AG04449 (cell line): Measurements from ENCODE around the gene GRK1.

Source experiments
- CTCF ChIA-PET: fragments of 350-600 bp; formaldehyde crosslinking; extraction: SDS; loops from one replicate; lab custom pipeline; 2021; ENCODE audit warnings: antibody characterized with exemption; lab: Yijun Ruan, JAX
- POLR2A ChIA-PET: fragments of 400-600, 350-600 bp; formaldehyde crosslinking; extraction: SDS; loops from one replicate; lab custom pipeline; 2020; ENCODE audit warnings: antibody characterized with exemption, inconsistent platforms; lab: Yijun Ruan, JAX
- DNase-seq: peaks from one replicate; pipeline ENCODE4 v3.0.0-alpha.2; 2010; ENCODE audit warnings: low read depth, low spot score
- H3K4me3 ChIP-seq: 2 replicates; pipeline ENCODE4 v1.5.1; 2011; ENCODE audit warnings: low read depth, mild to moderate bottlenecking, control low read depth, low read length
- CTCF ChIP-seq: IDR thresholded peaks from one replicate; pipeline ENCODE4 v1.5.1; 2011; ENCODE audit warnings: mild to moderate bottlenecking, moderate library complexity, low read length, control low read depth, inconsistent platforms; ENCODE audit not compliant: insufficient read depth; ENCODE audit errors: missing control alignments

Gene GRK1

GRCh38 chr13:113777311-113778260 is 110.6 kb downstream of the GRK1 start:
- H3K4me3 ChIP-seq: no peak overlapping the region
- TF ChIP-seq CTCF: no peak
- CTCF ChIA-PET: no interaction called here
- DNase-seq: no peak
- POLR2A ChIA-PET: interaction anchor here (0.7 kb wide), 1 partner anchor 140 kb away, joined by 3 read pairs; no protein-coding TSS in a partner anchor

- POLR2A ChIA-PET: no interaction called here
- H3K4me3 ChIP-seq: no peak overlapping the region
- DNase-seq: no peak
- CTCF ChIA-PET: interaction anchor here (1.7 kb wide), 1 partner anchor 22 kb away, joined by 5 read pairs; no protein-coding TSS in a partner anchor
- no peak for TF ChIP-seq CTCF
These were observed 114.6 kb downstream of the GRK1 start for GRCh38 chr13:113781571-113781970.

GRCh38 chr13:113782472-113782871 is 115.5 kb downstream of the GRK1 start:
- no peak for TF ChIP-seq CTCF
- no peak for DNase-seq
- no peak overlapping the region for H3K4me3 ChIP-seq
- CTCF ChIA-PET: interaction anchor here (1.7 kb wide), 1 partner anchor 21 kb away, joined by 5 read pairs; no protein-coding TSS in a partner anchor
- POLR2A ChIA-PET: no interaction called here

GRCh38 chr13:113783200-113783881 is 116.3 kb downstream of the GRK1 start:
- no peak overlapping the region for H3K4me3 ChIP-seq
- no peak for DNase-seq
- TF ChIP-seq CTCF: no peak
- ChIA-PET CTCF (interaction anchor here (1.7 kb wide), 1 partner anchor 20 kb away, joined by 5 read pairs; no protein-coding TSS in a partner anchor), POLR2A (no interaction called here)

GRCh38 chr13:113783966-113784644 is 117.1 kb downstream of the GRK1 start:
- DNase-seq: no peak
- ChIA-PET POLR2A (interaction anchor here (1.7 kb wide), 1 partner anchor 18 kb away, joined by 7 read pairs; no protein-coding TSS in a partner anchor), CTCF (no interaction called here)
- no peak overlapping the region for H3K4me3 ChIP-seq
- no peak for TF ChIP-seq CTCF
